Measurements from ENCODE around the gene LGR6. TPM values are rescaled to one million over a fixed set of nuclear protein-coding genes. Genes with fewer than 3 reads are reported as not detected.
"Not testable (repeated sequence)": the region's sequence is repeated elsewhere in the genome, so short reads cannot be mapped to it uniquely, and the experiment has no call there.

The LGR6 gene
- polyA plus RNA-seq, 1 donor = 0.90 TPM

DNA sequence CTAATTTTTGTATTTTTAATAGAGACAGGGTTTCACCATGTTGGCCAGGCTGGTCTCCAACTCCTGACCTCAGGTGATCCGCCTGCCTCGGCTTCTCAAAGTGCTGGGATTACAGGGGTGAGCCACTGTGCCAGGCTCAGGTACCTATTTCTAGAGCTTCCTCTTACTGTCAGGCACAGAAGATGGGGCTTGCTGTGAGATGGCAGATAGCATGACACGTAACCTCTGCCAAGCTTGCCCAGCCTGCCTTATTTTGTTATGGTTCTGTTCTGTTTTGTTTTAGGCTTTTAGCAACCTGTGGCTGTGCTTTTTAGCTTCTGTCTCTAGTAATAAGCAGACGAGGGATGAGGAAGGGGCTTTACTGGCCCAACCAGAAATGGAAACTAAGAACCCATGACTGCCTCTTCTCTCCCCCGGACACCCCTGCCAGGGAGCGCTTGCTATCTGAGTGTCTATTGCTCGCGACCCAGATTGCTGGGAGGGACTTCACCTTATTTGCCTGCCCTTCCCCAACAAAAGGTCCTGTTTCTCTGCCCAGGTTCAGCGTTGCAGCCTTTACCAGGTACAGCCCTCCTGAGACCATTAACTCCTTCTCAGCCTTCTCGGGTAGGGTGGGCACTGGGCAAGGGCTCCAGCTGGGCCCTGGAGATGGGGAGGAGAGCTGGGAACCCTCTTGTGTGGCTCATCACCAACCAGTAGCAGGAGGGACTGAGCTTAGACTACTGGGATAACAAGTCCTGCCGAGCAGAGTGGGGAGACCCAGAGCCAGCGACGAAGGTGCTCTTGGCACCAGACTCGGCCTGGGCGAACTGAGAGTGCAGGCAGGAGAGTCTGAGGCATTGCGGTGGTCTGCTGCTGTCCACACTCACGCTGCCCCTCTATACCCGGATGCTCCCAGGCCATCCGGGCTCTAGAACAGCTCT lies 13.5 kb upstream of the LGR6 start:
- DNase-seq = no peak

DNA sequence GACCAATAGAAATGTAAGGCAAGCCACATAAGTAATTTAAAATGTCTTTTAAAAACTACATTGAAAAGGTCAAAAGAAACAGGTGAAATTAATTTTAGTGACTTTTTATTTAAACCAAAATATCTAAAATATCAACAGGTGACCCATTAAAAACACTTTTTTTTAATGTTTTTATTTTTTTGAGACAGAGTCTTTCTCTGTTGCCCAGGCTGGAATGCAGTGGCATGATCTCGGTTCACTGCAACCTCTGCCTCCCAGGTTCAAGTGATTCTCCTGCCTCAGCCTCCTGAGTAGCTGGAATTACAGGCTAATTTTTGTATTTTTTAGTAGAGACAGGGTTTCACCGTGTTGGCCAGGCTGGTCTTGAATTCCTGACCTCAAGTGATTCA lies 12.9 kb upstream of the LGR6 start:
- DNase-seq = not testable (repeated sequence)

DNA sequence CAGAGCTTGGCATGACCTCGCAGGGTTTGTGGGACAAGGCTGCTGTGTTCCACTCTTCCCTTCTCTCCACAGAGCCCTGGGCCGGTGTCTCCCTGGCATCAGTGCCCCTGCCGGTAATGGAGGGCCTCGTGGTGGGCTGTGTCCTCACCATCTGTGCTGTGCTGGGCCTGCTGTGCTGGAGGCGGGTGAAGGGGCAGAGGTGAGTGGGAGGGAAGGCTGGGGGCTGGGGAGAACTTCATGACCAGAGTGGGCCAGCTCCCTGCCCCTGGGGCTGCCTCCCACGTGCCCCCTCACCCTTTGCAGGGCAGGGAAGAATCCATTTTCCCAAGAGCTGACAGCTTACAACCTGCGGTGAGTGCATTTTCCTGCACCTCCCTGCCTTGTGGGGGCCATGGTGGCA lies 12.0 kb upstream of the LGR6 start:
- DNase-seq = no peak

DNA sequence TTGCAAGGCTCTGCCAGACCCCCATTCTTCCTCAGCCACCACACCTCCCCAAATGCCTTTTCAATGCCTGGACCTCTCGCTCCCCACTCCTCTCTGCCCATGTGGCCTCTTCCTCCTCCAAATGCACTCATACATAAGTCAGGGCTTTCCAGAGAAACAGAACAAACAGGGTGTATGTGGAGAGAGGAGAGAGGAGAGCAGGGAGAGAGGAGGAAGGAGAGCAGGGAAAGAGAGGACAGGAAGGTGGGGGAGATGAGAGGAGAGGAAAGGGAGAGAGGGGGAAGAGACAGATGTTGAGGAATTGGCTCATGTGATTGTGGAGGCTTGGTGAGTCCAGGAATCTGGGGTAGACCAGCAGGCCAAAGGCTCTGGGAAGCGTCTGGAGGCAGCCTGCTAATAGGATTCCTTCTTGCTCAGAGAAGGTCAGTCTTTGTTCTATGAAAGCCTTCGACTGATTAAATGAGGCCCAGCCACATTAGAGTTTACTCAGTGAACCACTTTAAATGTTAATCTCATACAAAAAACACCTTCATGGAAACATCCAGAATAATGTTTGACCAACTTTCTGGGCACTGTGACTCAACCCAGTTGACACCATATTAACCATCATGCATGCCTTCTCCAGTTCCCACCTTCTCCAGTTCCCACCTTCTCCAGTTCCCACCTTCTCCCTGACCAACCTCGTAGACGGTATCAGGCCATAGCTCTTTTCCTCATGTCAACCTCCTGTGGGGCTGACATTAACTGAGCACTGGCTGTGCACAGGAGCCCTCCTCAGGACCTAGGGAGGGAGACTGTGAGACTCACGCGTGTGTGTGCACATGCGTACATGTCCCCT lies 11.3 kb upstream of the LGR6 start:
- no peak for DNase-seq

DNA sequence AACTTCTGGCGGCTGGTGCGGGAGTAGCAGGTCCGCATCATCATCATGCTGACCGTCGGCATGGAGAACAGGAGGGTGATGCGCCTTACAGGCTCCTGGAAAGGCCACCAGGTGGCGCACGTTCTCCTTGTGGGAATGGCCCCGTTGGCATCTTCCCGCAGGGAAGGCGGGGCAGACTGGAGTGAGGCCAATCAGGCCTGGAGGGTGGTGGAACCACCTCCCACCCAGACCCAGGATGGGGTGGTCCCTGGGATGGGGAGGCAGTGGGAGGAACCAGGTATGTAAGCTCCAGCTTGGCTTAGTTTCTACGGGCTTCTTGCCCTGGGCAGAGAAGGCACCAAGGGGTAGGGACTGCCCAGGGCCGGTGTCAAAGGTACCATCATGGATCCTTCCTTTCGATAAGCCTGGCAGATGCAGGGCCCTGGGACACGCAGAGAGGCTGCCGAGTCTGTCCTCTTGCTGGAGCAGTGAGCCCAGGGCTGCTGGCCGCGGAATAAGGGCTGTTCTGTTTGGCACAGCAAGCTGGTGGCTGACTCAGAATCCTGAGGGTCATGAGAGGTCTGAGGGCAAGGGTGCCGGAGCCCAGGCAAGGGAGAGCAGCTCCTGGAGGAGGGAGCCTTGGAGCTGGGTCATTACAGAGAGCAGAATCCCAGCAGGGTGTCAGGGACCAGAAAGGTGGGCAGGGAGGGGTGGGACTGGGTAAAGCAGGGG lies 8.7 kb upstream of the LGR6 start:
- peak; percentile 86 for DNase-seq

DNA sequence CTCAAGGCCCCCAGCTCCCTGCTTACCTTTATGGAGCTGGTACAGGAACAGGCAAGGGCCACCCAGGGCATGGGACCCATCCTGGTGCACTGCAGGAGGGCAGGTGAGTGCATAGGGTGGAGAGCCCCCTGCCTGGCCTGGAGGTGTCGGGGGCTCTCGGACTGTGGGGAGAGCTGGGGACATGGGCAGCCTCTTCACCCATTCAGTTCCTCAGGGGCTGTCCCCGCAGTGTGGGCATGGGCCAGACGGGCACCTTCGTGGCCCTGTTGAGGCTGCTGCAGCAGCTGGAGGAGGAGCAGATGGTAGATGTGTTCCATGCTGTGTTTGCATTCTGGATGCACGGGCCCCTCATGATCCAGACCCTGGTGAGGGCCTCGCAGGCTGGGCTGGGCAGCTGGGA lies 7.3 kb upstream of the LGR6 start:
- DNase-seq = no peak

GRCh38 chr1:202187041-202187671 lies 6.4 kb upstream of the LGR6 start:
- DNase-seq = no peak

GRCh38 chr1:202187697-202188407 lies 5.7 kb upstream of the LGR6 start:
- DNase-seq = no peak

- no peak for DNase-seq
These were observed 4.4 kb upstream of the LGR6 start for GRCh38 chr1:202189001-202189790.

GRCh38 chr1:202189918-202190715 lies 3.5 kb upstream of the LGR6 start:
- no peak for DNase-seq

DNA sequence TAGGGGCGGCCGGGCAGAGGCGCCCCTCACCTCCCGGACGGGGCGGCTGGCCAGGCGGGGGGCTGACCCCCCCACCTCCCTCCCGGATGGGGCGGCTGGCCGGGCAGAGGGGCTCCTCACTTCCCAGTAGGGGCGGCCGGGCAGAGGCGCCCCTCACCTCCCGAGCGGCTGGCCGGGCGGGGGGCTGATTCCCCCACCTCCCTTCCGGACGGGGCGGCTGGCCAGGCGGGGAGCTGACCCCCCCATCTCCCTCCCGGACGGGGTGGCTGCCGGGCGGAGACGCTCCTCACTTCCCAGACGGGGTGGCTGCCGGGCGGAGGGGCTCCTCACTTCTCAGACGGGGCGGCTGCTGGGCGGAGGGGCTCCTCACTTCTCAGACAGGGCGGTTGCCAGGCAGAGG lies 2.2 kb upstream of the LGR6 start:
- not testable (repeated sequence) for DNase-seq

GRCh38 chr1:202192770-202193613 lies 607 bp upstream of the LGR6 start:
- peak; percentile 43 for DNase-seq

- no peak for DNase-seq
These were observed 689 bp downstream of the LGR6 start for GRCh38 chr1:202194328-202194648.

- no peak for DNase-seq
These were observed 4.2 kb downstream of the LGR6 start for GRCh38 chr1:202197653-202198365.

DNA sequence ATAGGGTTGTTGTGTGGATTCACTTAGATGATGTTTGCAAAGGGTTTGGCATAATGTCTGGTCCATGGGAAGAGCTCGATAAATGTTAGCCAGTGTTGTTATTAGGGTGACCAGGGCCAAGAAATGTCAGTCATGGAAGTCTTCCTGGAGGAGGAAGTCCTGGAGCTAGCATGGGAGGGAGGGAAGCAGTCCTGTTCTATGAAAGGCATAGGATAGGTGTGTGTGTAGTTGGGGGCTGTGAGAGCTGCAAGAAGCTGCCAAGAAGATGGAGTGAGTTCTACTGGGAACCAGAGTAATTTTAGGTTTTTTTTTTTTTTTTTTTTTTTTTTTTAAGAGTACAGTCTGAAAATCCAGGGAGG lies 4.7 kb downstream of the LGR6 start:
- DNase-seq = no peak

GRCh38 chr1:202199040-202199889 lies 5.7 kb downstream of the LGR6 start:
- no peak for DNase-seq

DNA sequence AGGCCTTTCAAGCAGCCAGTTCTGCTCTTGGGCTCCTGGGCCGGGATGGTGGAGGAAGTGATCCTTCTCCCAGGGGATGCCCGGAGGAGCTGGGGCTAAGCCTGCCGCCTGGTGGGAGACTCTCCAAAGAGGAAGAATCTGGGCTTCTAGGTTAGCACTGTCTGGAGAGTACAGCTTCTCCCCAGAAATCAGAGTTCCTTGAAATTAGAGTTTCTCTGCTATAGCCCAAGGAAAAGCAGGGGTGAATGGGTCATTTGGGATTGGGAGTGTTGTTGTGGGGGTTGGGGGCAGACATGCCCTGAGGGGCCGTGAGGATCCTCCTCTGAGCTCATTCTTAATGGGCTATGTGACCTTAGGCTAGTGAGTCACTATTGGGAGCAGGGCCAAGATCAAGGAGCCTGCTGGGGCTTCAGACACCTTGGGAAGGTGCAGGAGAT lies 6.5 kb downstream of the LGR6 start:
- DNase-seq = no peak

Data from left kidney (tissue), 2 donors.